ENCODE measurements around the gene RASA3.

Gene RASA3

GRCh38 chr13:113954046-113954835 is 178.2 kb downstream of the RASA3 start:
- Histone ChIP-seq H3K4me2 (ENCODE audit: insufficient read depth, low read length) (no peak overlapping the region), H3K27me3 (ENCODE audit: insufficient read depth, low read length, poor library complexity) (no peaks in the 10 kb centered on the region), H3K9ac (ENCODE audit: low read depth, low read length) (no peak overlapping the region), H3K36me3 (ENCODE audit: insufficient read depth, low read length) (no peaks in the 10 kb centered on the region), H4K20me1 (ENCODE audit: insufficient read depth, low read length) (peaks cover 3% of the 10 kb centered on the region; the same call in 1 of the 2 replicates), H3K4me1 (ENCODE audit: insufficient read depth, low read length) (no peaks in the 10 kb centered on the region), H3K4me3 (ENCODE audit: low read depth in 1 of 2, low read length in 2 of 2) (no peak overlapping the region), H3K27ac (ENCODE audit: low read length) (no peak overlapping the region), H2AFZ (ENCODE audit: low read depth, low read length) (no peak overlapping the region), H3K79me2 (ENCODE audit: insufficient read depth, low read length) (no peaks in the 10 kb centered on the region), H3K9me3 (ENCODE audit: insufficient read depth, low read length, severe bottlenecking) (peaks cover 4% of the 10 kb centered on the region)
- ATAC-seq (ENCODE audit: insufficient read depth, low read depth) (peak; percentile 47; the same call in 1 of the 3 replicates), DNase-seq (no peak)
- TF ChIP-seq EZH2 (IDR thresholded peaks at IDR 0.05; ENCODE audit: borderline replicate concordance, low read depth, low read length, severe bottlenecking) (no peak), CTCF (IDR thresholded peaks at IDR 0.05; ENCODE audit: borderline replicate concordance, extremely low read depth, low read length, poor library complexity, severe bottlenecking) (no peak)

GRCh38 chr13:113953561-113953960 is 178.9 kb downstream of the RASA3 start:
- no peak for DNase-seq

GRCh38 chr13:113952983-113953520 is 179.4 kb downstream of the RASA3 start:
- no peaks in the 10 kb centered on the region for H3K36me3 ChIP-seq (ENCODE audit: insufficient read depth, low read length)
- no peak for DNase-seq

More at GRCh38 chr13:113953561-113953960, 178.9 kb downstream of the RASA3 start:
- Histone ChIP-seq H3K27ac (ENCODE audit: low read length) (no peak overlapping the region), H2AFZ (ENCODE audit: low read depth, low read length) (no peak overlapping the region), H3K79me2 (ENCODE audit: insufficient read depth, low read length) (no peaks in the 10 kb centered on the region), H3K4me3 (ENCODE audit: low read depth in 1 of 2, low read length in 2 of 2) (no peak overlapping the region), H3K27me3 (ENCODE audit: insufficient read depth, low read length, poor library complexity) (no peaks in the 10 kb centered on the region), H3K9ac (ENCODE audit: low read depth, low read length) (no peak overlapping the region), H3K36me3 (ENCODE audit: insufficient read depth, low read length) (no peaks in the 10 kb centered on the region), H3K4me1 (ENCODE audit: insufficient read depth, low read length) (no peaks in the 10 kb centered on the region), H3K4me2 (ENCODE audit: insufficient read depth, low read length) (no peak overlapping the region), H3K9me3 (ENCODE audit: insufficient read depth, low read length, severe bottlenecking) (no peaks in the 10 kb centered on the region), H4K20me1 (ENCODE audit: insufficient read depth, low read length) (peaks cover 3% of the 10 kb centered on the region; the same call in 1 of the 2 replicates)
- no peak for ATAC-seq (ENCODE audit: insufficient read depth, low read depth)
- TF ChIP-seq CTCF (IDR thresholded peaks at IDR 0.05; ENCODE audit: borderline replicate concordance, extremely low read depth, low read length, poor library complexity, severe bottlenecking) (no peak), EZH2 (IDR thresholded peaks at IDR 0.05; ENCODE audit: borderline replicate concordance, low read depth, low read length, severe bottlenecking) (no peak)

More at GRCh38 chr13:113952983-113953520, 179.4 kb downstream of the RASA3 start:
- H3K79me2 ChIP-seq (ENCODE audit: insufficient read depth, low read length), result no peaks in the 10 kb centered on the region
- no peak overlapping the region for H3K27ac ChIP-seq (ENCODE audit: low read length)
- H3K4me3 ChIP-seq (ENCODE audit: low read depth in 1 of 2, low read length in 2 of 2), result no peak overlapping the region
- no peak for TF ChIP-seq CTCF (IDR thresholded peaks at IDR 0.05; ENCODE audit: borderline replicate concordance, extremely low read depth, low read length, poor library complexity, severe bottlenecking)
- TF ChIP-seq EZH2 (IDR thresholded peaks at IDR 0.05; ENCODE audit: borderline replicate concordance, low read depth, low read length, severe bottlenecking), result no peak
- H4K20me1 ChIP-seq (ENCODE audit: insufficient read depth, low read length), result peaks cover 3% of the 10 kb centered on the region; the same call in 1 of the 2 replicates
- no peak for ATAC-seq (ENCODE audit: insufficient read depth, low read depth)
- H2AFZ ChIP-seq (ENCODE audit: low read depth, low read length), result no peak overlapping the region
- no peak overlapping the region for H3K9ac ChIP-seq (ENCODE audit: low read depth, low read length)
- H3K9me3 ChIP-seq (ENCODE audit: insufficient read depth, low read length, severe bottlenecking), result no peaks in the 10 kb centered on the region
- no peaks in the 10 kb centered on the region for H3K27me3 ChIP-seq (ENCODE audit: insufficient read depth, low read length, poor library complexity)
- no peak overlapping the region for H3K4me2 ChIP-seq (ENCODE audit: insufficient read depth, low read length)
- no peaks in the 10 kb centered on the region for H3K4me1 ChIP-seq (ENCODE audit: insufficient read depth, low read length)

All from DND-41 (cell line).